HepG2 (cell line): ENCODE measurements around the gene TWNK. TPM values are rescaled to one million over a fixed set of nuclear protein-coding genes. Genes with fewer than 3 reads are reported as not detected.

Source experiments
- ATAC-seq: fragments of 200-7000 bp; cut with Tn5 transposase; 3 replicates; pipeline ENCODE4 v1.9.1; 2020; ENCODE audit warnings: mild to moderate bottlenecking, moderate library complexity
- BruUV-seq: library from RNA; stranded (reverse); fragments of 400-500 nt; replicated peaks from 2 replicates; lab custom pipeline; 2021; lab: Mats Ljungman, UMichigan
- CTCF ChIA-PET: fragments of 300-600 bp; formaldehyde crosslinking; extraction: SDS; loops from one replicate; lab custom pipeline; 2021; ENCODE audit warnings: low total read pairs, inconsistent platforms, low intra/inter-chr PET ratio; lab: Yijun Ruan, JAX
- POLR2A ChIA-PET: fragments of 350-600 bp; sonication (Branson Sonifier 250); formaldehyde crosslinking; loops from one replicate; lab custom pipeline; 2020; ENCODE audit warnings: antibody characterized with exemption, inconsistent platforms; lab: Yijun Ruan, JAX
- DNase-seq: peaks from one replicate; pipeline ENCODE4 v3.0.0-alpha.2; 2015; ENCODE audit warnings: low spot score
- FAIRE-seq: peaks from 3 replicates; lab custom pipeline; 2011; peaks lifted over from hg19 to GRCh38; lab: Jason Lieb, UNC
- H2AFZ ChIP-seq: one replicate; pipeline ENCODE4 v1.6.1; 2011; ENCODE audit warnings: low read length, inconsistent platforms
- H3K27ac ChIP-seq: fragments of 300-600 bp; 3 replicates; pipeline ENCODE4 v1.8.0; 2011; ENCODE audit warnings: mixed run types, mild to moderate bottlenecking, mixed read lengths, low read length, inconsistent platforms; ENCODE audit not compliant: insufficient read depth; ENCODE audit errors: extremely low read length
- H3K27me3 ChIP-seq, 2 experiments: fragments of 200-600 bp in 1 of 2; 2 replicates in 1 of 2; 3 replicates in 1 of 2; pipeline versions ENCODE4 v1.6.0 to v1.8.0; 2011; ENCODE audit warnings: low read length in 2 of 2, mild to moderate bottlenecking in 2 of 2, moderate library complexity in 2 of 2, inconsistent platforms in 1 of 2; ENCODE audit not compliant: insufficient read depth in 2 of 2, control insufficient read depth in 1 of 2
- H3K36me3 ChIP-seq, 2 experiments: fragments of 200-600 bp in 1 of 2; replicated peaks in 1 of 2; 2 replicates in 1 of 2; 3 replicates in 1 of 2; pipeline versions ENCODE4 v1.5.1 to v1.8.0; 2011; ENCODE audit warnings: low read length in 2 of 2, inconsistent platforms in 1 of 2; ENCODE audit not compliant: insufficient read depth in 2 of 2, control insufficient read depth in 1 of 2
- H3K4me1 ChIP-seq: 2 replicates; pipeline ENCODE4 v1.5.1; 2012; ENCODE audit warnings: low read length, inconsistent platforms; ENCODE audit not compliant: insufficient read depth
- H3K4me2 ChIP-seq: 2 replicates; pipeline ENCODE4 v1.6.0; 2011; ENCODE audit warnings: low read depth, low read length, inconsistent platforms
- H3K4me3 ChIP-seq, 3 experiments: fragments of 200-600 bp in 1 of 3; sonication (generic), shearing (Covaris generic) in 1 of 3; replicated peaks in 1 of 3; 2 replicates each; pipeline ENCODE4 v1.5.1; 2011 to 2016; ENCODE audit warnings: low read length in 3 of 3, inconsistent platforms in 2 of 3, low read depth in 2 of 3, mild to moderate bottlenecking in 2 of 3, control low read depth in 1 of 3, mixed read lengths in 1 of 3; ENCODE audit not compliant: insufficient read depth in 1 of 3
- H3K79me2 ChIP-seq: one replicate; pipeline ENCODE4 v1.6.1; 2011; ENCODE audit warnings: low read length, inconsistent platforms; ENCODE audit not compliant: insufficient read depth
- H3K9ac ChIP-seq: 2 replicates; pipeline ENCODE4 v1.6.0; 2011; ENCODE audit warnings: mild to moderate bottlenecking, low read depth, low read length, inconsistent platforms; ENCODE audit not compliant: insufficient read depth
- H3K9me3 ChIP-seq: 2 replicates; pipeline ENCODE4 v1.5.1; 2012; ENCODE audit warnings: mild to moderate bottlenecking, low read length
- H4K20me1 ChIP-seq: 2 replicates; pipeline ENCODE4 v1.6.0; 2011; ENCODE audit warnings: inconsistent platforms, mild to moderate bottlenecking, low read length, moderate library complexity; ENCODE audit not compliant: insufficient read depth
- CCAR2 ChIP-seq: fragments of 200-400 bp; formaldehyde crosslinking; optimal IDR thresholded peaks from 2 replicates; pipeline ENCODE3; 2018; ENCODE audit warnings: low read depth, mild to moderate bottlenecking, low read length, moderate library complexity
- GTF3A ChIP-seq: sonication (generic); formaldehyde crosslinking; conservative IDR thresholded peaks from 2 replicates; pipeline ENCODE4 v1.4.0; 2020; ENCODE audit warnings: mild to moderate bottlenecking, missing genetic modification reagents
- NCOA2 ChIP-seq: sonication (generic); formaldehyde crosslinking; IDR thresholded peaks from 2 replicates; pipeline ENCODE4 v1.8.0; 2022; ENCODE audit warnings: inconsistent platforms
- NCOR1 ChIP-seq: fragments of 200-600 bp; sonication (generic); IDR thresholded peaks from 2 replicates; pipeline ENCODE4 v1.7.0; 2017; ENCODE audit warnings: antibody characterized with exemption, low read length, borderline replicate concordance
- NFYB ChIP-seq: sonication (generic); formaldehyde crosslinking; IDR thresholded peaks from 2 replicates; pipeline ENCODE4 v1.4.0; 2020; ENCODE audit warnings: missing genetic modification reagents
- PHF21A ChIP-seq: sonication (generic); formaldehyde crosslinking; IDR thresholded peaks from 2 replicates; pipeline ENCODE4 v1.5.0; 2020; ENCODE audit warnings: mild to moderate bottlenecking, missing genetic modification reagents
- POLR2A ChIP-seq, 2 experiments: IDR thresholded peaks; 2 replicates each; pipeline ENCODE4 v1.6.1; 2011; ENCODE audit warnings: low read depth in 2 of 2, low read length in 2 of 2, mild to moderate bottlenecking in 1 of 2, moderate library complexity in 1 of 2; ENCODE audit not compliant: insufficient read depth in 1 of 2
- POLR2AphosphoS5 ChIP-seq: IDR thresholded peaks from 2 replicates; pipeline ENCODE4 v1.6.1; 2012; ENCODE audit warnings: low read depth, low read length
- RBAK ChIP-seq: sonication (generic); formaldehyde crosslinking; IDR thresholded peaks from 2 replicates; pipeline ENCODE4 v1.5.1; 2020; ENCODE audit warnings: mild to moderate bottlenecking, missing genetic modification reagents
- TBX2 ChIP-seq: sonication (generic); formaldehyde crosslinking; IDR thresholded peaks from 2 replicates; pipeline ENCODE4 v1.5.0; 2020; ENCODE audit warnings: missing genetic modification reagents, mild to moderate bottlenecking, borderline replicate concordance
- ZNF10 ChIP-seq: sonication (generic); formaldehyde crosslinking; IDR thresholded peaks from 2 replicates; pipeline ENCODE4 v1.4.0; 2020; ENCODE audit warnings: mild to moderate bottlenecking, low read depth, missing genetic modification reagents, borderline replicate concordance
- ZNF296 ChIP-seq: sonication (generic); formaldehyde crosslinking; conservative IDR thresholded peaks from 2 replicates; pipeline ENCODE4 v1.5.0; 2020; ENCODE audit warnings: mild to moderate bottlenecking, missing genetic modification reagents
- ZNF33B ChIP-seq: sonication (generic); formaldehyde crosslinking; IDR thresholded peaks from 2 replicates; pipeline ENCODE4 v1.5.1; 2020; ENCODE audit warnings: mild to moderate bottlenecking, missing genetic modification reagents
- ZNF431 ChIP-seq: sonication (generic); formaldehyde crosslinking; IDR thresholded peaks from 2 replicates; pipeline ENCODE4 v1.9.0; 2022; ENCODE audit warnings: missing genetic modification reagents, low read depth, mild to moderate bottlenecking, borderline replicate concordance
- ZNF501 ChIP-seq: sonication (generic); formaldehyde crosslinking; IDR thresholded peaks from 2 replicates; pipeline ENCODE4 v1.5.1; 2020; ENCODE audit warnings: mild to moderate bottlenecking, moderate library complexity, missing genetic modification reagents
- ZNF546 ChIP-seq: sonication (generic); formaldehyde crosslinking; conservative IDR thresholded peaks from 2 replicates; pipeline ENCODE4 v1.8.1; 2023; ENCODE audit warnings: mild to moderate bottlenecking, missing genetic modification reagents
- WGBS: methylation state at CpG from one replicate; pipeline ENCODE4 v1.1.6; 2017; ENCODE audit warnings: low lambda C conversion rate; 5-methylcytosine and 5-hydroxymethylcytosine counted together
- in situ Hi-C: cut with HindIII; loops from 2 replicates; pipeline ENCODE4 v1.10.0; 2017; ENCODE audit warnings: low pct_unique_long_range_greater_than_20kb; ENCODE audit not compliant: extremely low pct_ligation_motif_present
- intact Hi-C: fragments of 100-400 bp; cut with micrococcal nuclease; formaldehyde crosslinking; loops from one replicate; pipeline ENCODE4 v1.10.0; 2022; ENCODE audit not compliant: unreplicated experiment
- polyA plus RNA-seq, 8 experiments: library from polyadenylated mRNA; depleted of rRNA in 3 of 8; stranded (reverse) in 7 of 8; unstranded in 1 of 8; fragments of >200 nt; fragmentation: Illumina TruSeq in 4 of 8; extraction: Trizol in 4 of 8; gene quantifications; 2 replicates each; pipeline versions ENCODE4 v1.2.1 to v1.2.3, GENCODE V29; 2011 to 2016; ENCODE audit warnings: low read depth in 4 of 8, missing spikeins in 1 of 8, mixed read lengths in 1 of 8; ENCODE audit not compliant: insufficient read depth in 1 of 8
- total RNA-seq, 5 experiments: library from RNA; depleted of rRNA; stranded (reverse); fragments of >200 nt; fragmentation: Illumina TruSeq; extraction: Trizol; gene quantifications; 2 replicates each; pipeline ENCODE4 v1.2.3, GENCODE V29; 2016; ENCODE audit warnings: low read depth in 1 of 5
- TF ChIP-seq, protein P1 (sequence below): IDR thresholded peaks from 2 replicates; pipeline ENCODE4 v1.6.1; 2012; ENCODE audit warnings: inconsistent platforms
- TF ChIP-seq, protein P2 (sequence below): fragments of 450-650 bp; IDR thresholded peaks from 2 replicates; pipeline ENCODE4 v1.6.1; 2017

TWNK gene
- total and polyA plus RNA-seq, 2 of the 13 experiments (the other 11 are each of a cell fraction or from before 2014, with no cell fraction given) = 10.7 to 16.5 TPM

- TF ChIP-seq, protein P1, sequence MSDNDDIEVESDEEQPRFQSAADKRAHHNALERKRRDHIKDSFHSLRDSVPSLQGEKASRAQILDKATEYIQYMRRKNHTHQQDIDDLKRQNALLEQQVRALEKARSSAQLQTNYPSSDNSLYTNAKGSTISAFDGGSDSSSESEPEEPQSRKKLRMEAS = no peak
- 0 out of 2 replicates have a peak, but pooled peaks have one; percentile 10 for TF ChIP-seq NCOA2 (CRISPR knock-in tag)
- no peak for TF ChIP-seq ZNF10
- no peak for TF ChIP-seq TBX2 (CRISPR knock-in tag)
- TF ChIP-seq NCOR1 = no peak
- TF ChIP-seq GTF3A = no peak
- peak in 1 of 2 experiments; percentile 47; a peak in 1 of 4 replicates for TF ChIP-seq POLR2A (IDR thresholded peaks at IDR 0.05; ENCODE audit: insufficient read depth in 1 of 2, low read depth in 2 of 2, low read length in 2 of 2)
- no peak for TF ChIP-seq NFYB (CRISPR knock-in tag)
- peak; percentile 47; the same call in 1 of the 2 replicates for TF ChIP-seq POLR2AphosphoS5
- TF ChIP-seq ZNF296 (CRISPR knock-in tag) = no peak
- TF ChIP-seq PHF21A (CRISPR knock-in tag) = 0 out of 2 replicates have a peak, but pooled peaks have one; percentile 27
- TF ChIP-seq ZNF546 (CRISPR knock-in tag) = 0 out of 2 replicates have a peak, but pooled peaks have one; percentile 6
- no peak for TF ChIP-seq ZNF33B
- TF ChIP-seq RBAK (CRISPR knock-in tag) = 0 out of 2 replicates have a peak, but pooled peaks have one; percentile 15
- TF ChIP-seq CCAR2 = peak; percentile 40
- TF ChIP-seq ZNF501 (CRISPR knock-in tag) = peak; percentile 36; the same call in 1 of the 2 replicates
- TF ChIP-seq ZNF431 = 0 out of 2 replicates have a peak, but pooled peaks have one; percentile 34
- TF ChIP-seq, protein P2, sequence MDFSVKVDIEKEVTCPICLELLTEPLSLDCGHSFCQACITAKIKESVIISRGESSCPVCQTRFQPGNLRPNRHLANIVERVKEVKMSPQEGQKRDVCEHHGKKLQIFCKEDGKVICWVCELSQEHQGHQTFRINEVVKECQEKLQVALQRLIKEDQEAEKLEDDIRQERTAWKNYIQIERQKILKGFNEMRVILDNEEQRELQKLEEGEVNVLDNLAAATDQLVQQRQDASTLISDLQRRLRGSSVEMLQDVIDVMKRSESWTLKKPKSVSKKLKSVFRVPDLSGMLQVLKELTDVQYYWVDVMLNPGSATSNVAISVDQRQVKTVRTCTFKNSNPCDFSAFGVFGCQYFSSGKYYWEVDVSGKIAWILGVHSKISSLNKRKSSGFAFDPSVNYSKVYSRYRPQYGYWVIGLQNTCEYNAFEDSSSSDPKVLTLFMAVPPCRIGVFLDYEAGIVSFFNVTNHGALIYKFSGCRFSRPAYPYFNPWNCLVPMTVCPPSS = no peak
- H3K27ac ChIP-seq = peak overlapping the region; percentile 74
- DNase-seq (no peak), FAIRE-seq (no peak), ATAC-seq (no peak)
- in situ Hi-C loops = no loop called here
- H3K9ac ChIP-seq = peak overlapping the region; percentile 71
- H2AFZ ChIP-seq = no peak overlapping the region
- H3K9me3 ChIP-seq = no peaks in the 10 kb centered on the region
- H3K4me3 ChIP-seq = peak overlapping the region; percentile 68 to 96 (median 94); a peak in 5 of 6 replicates
- H3K36me3 ChIP-seq = peaks cover 5 to 11% of the 10 kb centered on the region in 2 experiments; a peak in 4 of 5 replicates
- BruUV-seq = no TSS peak
- H4K20me1 ChIP-seq = no peaks in the 10 kb centered on the region; the same call in 1 of the 2 replicates
- CTCF ChIA-PET = interaction anchor here (0.9 to 1.5 kb wide), 4 partner anchors 17 to 46 kb away, joined by 3 to 8 read pairs (median 4); no protein-coding TSS in a partner anchor
- no peaks in the 10 kb centered on the region; a peak in 1 of 5 replicates for H3K27me3 ChIP-seq
- peaks cover 33% of the 10 kb centered on the region for H3K79me2 ChIP-seq
- POLR2A ChIA-PET = interaction anchor here (12.6 kb wide), 1 partner anchor 23 kb away, joined by 277 read pairs; the partner anchor contains the start of genes LZTS2, MRPL43 and TWNK
- peak overlapping the region; percentile 99 for H3K4me2 ChIP-seq
- intact Hi-C loops = no loop called here
- H3K4me1 ChIP-seq = peaks cover 88% of the 10 kb centered on the region
- WGBS = 94% methylated on average over 2 of the region's 2 CpGs
Observed at GRCh38 chr10:100968062-100968736, 19.1 kb upstream of the TWNK start.
